Measurements from ENCODE around the gene RARA.

The RARA gene

DNA sequence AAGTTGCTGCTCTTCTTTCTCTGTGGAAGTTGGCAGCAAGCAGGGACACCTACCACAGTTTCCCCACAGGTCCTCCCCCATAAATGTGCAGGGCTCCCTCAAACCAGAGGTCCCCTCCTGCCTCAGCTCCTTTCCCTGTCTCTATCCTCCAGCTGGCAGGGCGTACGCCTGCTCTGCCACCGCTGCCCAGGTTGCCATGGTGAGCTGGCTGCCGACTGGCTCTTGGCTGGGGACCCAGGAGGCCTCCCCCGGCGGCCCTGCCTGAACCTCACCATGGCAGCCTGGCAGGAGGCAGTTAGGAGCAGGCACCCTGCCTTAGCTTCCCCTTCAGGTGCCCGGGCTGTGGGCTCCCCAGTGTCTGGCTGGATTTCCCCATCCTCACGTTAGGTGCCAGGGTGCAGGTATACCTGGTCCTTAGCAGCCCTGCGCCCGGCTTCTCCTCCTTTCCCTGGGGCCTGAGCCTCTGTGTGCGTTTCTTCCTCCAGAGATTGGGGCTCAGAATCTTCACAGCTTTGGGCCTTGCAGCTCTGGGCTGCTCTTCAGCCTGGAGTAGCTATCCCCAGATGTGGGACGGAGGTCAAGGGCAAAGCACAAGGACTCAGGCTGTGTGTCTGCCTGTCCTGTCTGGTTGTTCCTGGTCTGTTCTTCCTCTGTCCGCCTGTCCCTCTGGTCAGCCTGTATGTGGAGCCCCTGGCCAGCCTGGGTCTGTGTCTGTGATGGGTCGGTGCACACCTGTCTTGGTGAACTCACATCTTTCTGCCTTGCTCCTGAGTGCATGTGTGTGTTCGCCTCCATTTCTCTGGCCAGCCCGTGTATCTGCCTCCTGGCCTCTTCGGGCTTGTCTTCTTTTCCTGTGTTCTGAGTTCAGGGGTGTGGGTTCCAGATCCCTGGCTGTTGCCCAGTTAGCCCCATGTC lies 39.8 kb downstream of the RARA start:
- H3K27ac ChIP-seq (ENCODE audit: low read depth, low read length): no peak overlapping the region
- H3K9ac ChIP-seq (ENCODE audit: low read length): no peak overlapping the region
- no peak overlapping the region for H3K4me3 ChIP-seq (ENCODE audit: low read depth, low read length)
- peaks cover 13% of the 10 kb centered on the region; the same call in 1 of the 2 replicates for H3K36me3 ChIP-seq (ENCODE audit: control insufficient read depth, insufficient read depth, low read length)
- H3K9me3 ChIP-seq (ENCODE audit: control insufficient read depth, insufficient read depth, low read depth, low read length): no peaks in the 10 kb centered on the region
- H3K4me1 ChIP-seq (ENCODE audit: control insufficient read depth, insufficient read depth, low read length): peaks cover 68% of the 10 kb centered on the region
- H3K27me3 ChIP-seq (ENCODE audit: control insufficient read depth, insufficient read depth, low read length): peaks cover 62% of the 10 kb centered on the region

DNA sequence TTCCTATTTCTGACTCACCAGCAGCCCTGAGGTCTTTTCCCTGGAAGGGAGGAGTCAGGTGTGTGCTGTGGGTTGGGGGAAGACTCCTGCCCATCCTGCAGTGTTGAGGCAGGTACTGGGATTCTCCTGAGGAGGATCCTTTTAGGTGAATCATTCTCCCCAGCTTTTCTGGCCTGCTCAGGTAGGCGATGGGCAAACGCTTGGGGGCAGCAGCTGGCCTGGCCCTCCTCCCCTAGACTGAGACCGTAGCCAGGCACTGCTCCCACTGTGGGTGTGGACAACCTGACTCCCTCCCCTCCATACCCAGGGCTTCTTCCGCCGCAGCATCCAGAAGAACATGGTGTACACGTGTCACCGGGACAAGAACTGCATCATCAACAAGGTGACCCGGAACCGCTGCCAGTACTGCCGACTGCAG lies 40.5 kb downstream of the RARA start:
- Histone ChIP-seq H3K4me1 (ENCODE audit: control insufficient read depth, insufficient read depth, low read length) (peaks cover 62% of the 10 kb centered on the region), H3K27me3 (ENCODE audit: control insufficient read depth, insufficient read depth, low read length) (peaks cover 55% of the 10 kb centered on the region), H3K9ac (ENCODE audit: low read length) (no peak overlapping the region), H3K36me3 (ENCODE audit: control insufficient read depth, insufficient read depth, low read length) (peaks cover 13% of the 10 kb centered on the region; the same call in 1 of the 2 replicates), H3K27ac (ENCODE audit: low read depth, low read length) (no peak overlapping the region), H3K4me3 (ENCODE audit: low read depth, low read length) (no peak overlapping the region), H3K9me3 (ENCODE audit: control insufficient read depth, insufficient read depth, low read depth, low read length) (no peaks in the 10 kb centered on the region)

DNA sequence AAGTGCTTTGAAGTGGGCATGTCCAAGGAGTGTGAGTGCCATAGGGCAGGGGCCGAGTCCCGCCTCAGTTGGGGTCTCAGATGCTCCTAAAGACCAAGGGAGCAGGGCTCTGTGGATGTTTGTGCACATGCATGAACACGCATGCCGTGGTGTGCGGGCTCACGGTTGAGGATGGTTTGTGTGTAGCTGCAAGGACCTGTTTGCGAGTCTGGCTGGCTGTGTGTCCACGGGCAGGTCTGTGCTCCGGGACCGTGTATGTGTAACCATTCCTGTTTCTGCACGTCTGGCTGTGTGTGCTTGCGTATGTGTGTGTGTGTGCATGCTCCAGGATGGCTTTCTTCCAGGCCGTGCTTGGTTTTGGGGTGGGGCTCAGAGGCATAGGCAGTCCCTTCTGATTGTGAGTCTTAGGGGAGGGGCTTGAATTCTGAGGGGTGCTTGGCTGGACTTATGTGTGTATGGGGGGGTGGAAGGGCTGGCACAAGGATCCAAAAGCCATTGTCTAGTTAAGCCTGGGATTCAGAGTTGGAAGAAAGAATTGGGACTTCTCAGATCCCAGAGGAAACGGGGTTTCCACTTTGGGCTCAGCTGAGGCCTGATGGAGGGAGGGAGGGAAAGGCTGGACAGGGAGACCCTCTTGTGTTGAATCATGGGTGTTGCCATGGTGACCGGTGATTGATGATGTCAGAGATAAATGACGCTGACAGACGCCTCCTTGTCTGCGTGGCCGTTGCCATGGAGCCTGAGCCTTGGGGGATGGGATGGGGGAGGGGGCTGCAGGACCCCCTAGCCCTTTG lies 41.1 kb downstream of the RARA start:
- Histone ChIP-seq H3K9ac (ENCODE audit: low read length) (no peak overlapping the region), H3K4me3 (ENCODE audit: low read depth, low read length) (no peak overlapping the region), H3K27ac (ENCODE audit: low read depth, low read length) (no peak overlapping the region), H3K9me3 (ENCODE audit: control insufficient read depth, insufficient read depth, low read depth, low read length) (no peaks in the 10 kb centered on the region), H3K36me3 (ENCODE audit: control insufficient read depth, insufficient read depth, low read length) (peaks cover 13% of the 10 kb centered on the region; the same call in 1 of the 2 replicates), H3K27me3 (ENCODE audit: control insufficient read depth, insufficient read depth, low read length) (peaks cover 49% of the 10 kb centered on the region), H3K4me1 (ENCODE audit: control insufficient read depth, insufficient read depth, low read length) (peaks cover 56% of the 10 kb centered on the region)

DNA sequence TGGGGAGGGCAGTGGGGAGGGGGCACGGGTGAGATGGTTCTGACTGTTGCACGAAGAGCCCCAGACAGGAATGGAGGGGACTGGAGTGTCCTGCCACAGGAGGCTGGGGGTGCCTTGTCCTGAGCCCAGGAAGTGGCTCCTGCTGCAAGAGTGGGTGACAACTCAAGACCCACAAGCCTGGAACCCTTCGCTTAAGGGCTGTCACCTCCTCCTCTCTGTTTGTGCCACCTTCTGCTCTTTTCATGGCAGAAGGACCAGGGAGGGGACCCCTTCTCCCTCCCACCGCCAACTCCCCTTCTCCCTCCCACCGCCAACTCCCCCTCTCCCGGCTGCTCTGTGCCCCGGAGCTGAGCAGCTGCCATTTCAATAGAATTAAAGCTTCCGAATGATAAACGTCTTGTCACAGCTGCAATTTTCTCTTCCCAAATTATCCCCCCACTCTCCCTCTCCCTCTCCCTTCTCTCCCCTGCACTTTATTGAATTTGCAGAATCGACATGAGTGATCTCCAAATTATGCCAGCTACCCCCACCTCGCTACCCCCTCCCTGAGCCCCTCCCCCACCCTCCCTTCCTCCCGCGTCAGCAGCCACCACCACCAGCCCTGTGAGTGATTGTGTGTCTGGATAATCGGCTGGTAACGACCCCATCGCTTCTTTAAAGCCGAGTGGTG lies 41.8 kb downstream of the RARA start:
- H3K4me1 ChIP-seq (ENCODE audit: control insufficient read depth, insufficient read depth, low read length): peaks cover 50% of the 10 kb centered on the region
- peak overlapping the region; percentile 45 for H3K9ac ChIP-seq (ENCODE audit: low read length)
- peaks cover 16% of the 10 kb centered on the region; the same call in 1 of the 2 replicates for H3K36me3 ChIP-seq (ENCODE audit: control insufficient read depth, insufficient read depth, low read length)
- peak overlapping the region; percentile 23; the same call in 1 of the 2 replicates for H3K4me3 ChIP-seq (ENCODE audit: low read depth, low read length)
- peaks cover 43% of the 10 kb centered on the region for H3K27me3 ChIP-seq (ENCODE audit: control insufficient read depth, insufficient read depth, low read length)
- no peak overlapping the region for H3K27ac ChIP-seq (ENCODE audit: low read depth, low read length)
- no peaks in the 10 kb centered on the region for H3K9me3 ChIP-seq (ENCODE audit: control insufficient read depth, insufficient read depth, low read depth, low read length)

DNA sequence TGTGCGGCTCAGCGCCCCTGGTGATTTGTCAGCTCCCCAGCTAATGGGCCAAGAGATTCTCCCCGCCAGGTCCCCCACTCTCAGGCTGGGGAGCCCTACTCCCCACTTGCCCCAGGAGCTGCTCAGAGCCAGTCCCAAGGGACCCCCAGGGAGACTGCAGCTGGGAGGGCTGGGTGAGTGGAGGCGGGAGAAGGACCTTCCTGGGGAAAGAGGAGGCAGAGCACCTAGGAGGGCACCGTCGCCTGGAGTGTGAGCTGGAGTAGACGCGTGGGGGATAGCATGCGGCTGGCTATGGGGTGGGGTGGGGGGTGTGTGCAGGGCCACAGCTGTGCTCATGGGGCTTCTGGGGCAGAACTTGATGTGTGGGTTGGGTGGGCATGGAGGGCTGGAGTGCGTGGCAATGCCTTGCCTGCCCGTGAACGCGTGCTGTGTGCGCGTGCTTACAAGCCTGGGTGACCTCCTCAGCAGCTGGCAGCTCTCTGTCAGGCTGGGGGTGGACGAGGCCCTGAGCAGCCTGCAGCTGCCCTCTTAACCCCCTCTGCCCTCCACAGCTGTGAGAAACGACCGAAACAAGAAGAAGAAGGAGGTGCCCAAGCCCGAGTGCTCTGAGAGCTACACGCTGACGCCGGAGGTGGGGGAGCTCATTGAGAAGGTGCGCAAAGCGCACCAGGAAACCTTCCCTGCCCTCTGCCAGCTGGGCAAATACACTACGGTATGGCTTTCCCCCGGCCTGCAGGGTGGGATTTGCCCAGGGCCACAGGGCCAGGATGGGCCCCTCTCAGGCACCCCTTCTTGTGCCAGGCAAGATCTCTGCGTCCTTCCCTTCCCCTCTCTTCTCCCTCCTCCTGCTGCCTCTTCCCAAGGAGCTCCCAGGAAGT lies 42.6 kb downstream of the RARA start:
- peak overlapping the region; percentile 23; the same call in 1 of the 2 replicates for H3K4me3 ChIP-seq (ENCODE audit: low read depth, low read length)
- peak overlapping the region; percentile 45 for H3K9ac ChIP-seq (ENCODE audit: low read length)
- no peak overlapping the region for H3K27ac ChIP-seq (ENCODE audit: low read depth, low read length)
- peaks cover 44% of the 10 kb centered on the region for H3K4me1 ChIP-seq (ENCODE audit: control insufficient read depth, insufficient read depth, low read length)
- peaks cover 43% of the 10 kb centered on the region for H3K27me3 ChIP-seq (ENCODE audit: control insufficient read depth, insufficient read depth, low read length)
- H3K9me3 ChIP-seq (ENCODE audit: control insufficient read depth, insufficient read depth, low read depth, low read length): no peaks in the 10 kb centered on the region
- H3K36me3 ChIP-seq (ENCODE audit: control insufficient read depth, insufficient read depth, low read length): peaks cover 16% of the 10 kb centered on the region; the same call in 1 of the 2 replicates

DNA sequence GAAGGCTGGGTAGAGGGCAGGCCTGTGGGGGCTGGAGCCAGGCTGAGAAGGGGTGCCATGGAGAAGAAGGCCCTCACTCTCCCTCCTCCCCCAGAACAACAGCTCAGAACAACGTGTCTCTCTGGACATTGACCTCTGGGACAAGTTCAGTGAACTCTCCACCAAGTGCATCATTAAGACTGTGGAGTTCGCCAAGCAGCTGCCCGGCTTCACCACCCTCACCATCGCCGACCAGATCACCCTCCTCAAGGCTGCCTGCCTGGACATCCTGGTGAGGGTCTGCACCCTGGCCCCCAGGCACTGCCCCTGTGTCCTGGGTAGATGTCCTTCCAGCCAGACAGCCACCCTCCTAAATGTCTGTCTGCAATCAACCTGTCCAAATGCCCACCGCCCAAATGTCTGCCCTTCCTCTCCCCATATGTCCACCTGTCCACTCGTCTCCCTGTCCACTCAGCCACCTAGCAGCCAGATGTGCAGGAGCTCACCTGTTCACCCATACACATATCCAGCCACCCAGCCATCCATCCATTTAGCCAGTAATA lies 43.3 kb downstream of the RARA start:
- Histone ChIP-seq H3K4me1 (ENCODE audit: control insufficient read depth, insufficient read depth, low read length) (peaks cover 37% of the 10 kb centered on the region), H3K36me3 (ENCODE audit: control insufficient read depth, insufficient read depth, low read length) (peaks cover 16% of the 10 kb centered on the region; the same call in 1 of the 2 replicates), H3K27ac (ENCODE audit: low read depth, low read length) (no peak overlapping the region), H3K9ac (ENCODE audit: low read length) (no peak overlapping the region), H3K4me3 (ENCODE audit: low read depth, low read length) (no peak overlapping the region), H3K27me3 (ENCODE audit: control insufficient read depth, insufficient read depth, low read length) (peaks cover 36% of the 10 kb centered on the region), H3K9me3 (ENCODE audit: control insufficient read depth, insufficient read depth, low read depth, low read length) (no peaks in the 10 kb centered on the region)

DNA sequence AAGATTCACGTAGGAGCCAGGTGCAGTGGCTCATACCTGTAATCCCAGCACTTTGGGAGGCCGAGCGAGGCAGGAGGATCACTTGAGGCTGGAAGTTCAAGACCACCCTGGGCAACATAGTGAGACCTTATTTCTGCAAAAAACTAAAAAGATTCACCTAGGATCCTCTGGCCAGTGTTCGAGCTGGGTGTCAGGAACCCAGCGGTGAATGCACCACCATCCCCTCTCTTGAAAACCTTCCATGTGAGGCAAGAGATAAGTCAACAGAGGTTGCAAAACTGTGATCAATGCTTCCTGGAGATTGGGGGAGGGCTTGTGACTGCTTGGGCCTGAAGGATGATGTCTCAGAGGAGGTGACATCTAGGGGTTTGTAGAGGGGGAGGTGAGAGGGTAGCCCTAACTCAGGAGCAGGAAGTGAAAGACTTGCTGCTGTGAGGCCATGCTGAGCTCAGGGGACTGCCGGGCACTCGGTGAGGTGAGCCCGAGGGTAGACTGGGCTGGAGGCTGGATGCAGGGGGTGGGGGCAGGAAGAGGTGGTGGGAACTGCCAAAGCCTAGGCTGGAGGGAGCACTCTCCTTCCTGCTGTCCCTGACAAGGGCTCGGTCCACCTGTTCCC lies 43.9 kb downstream of the RARA start:
- no peak overlapping the region for H3K27ac ChIP-seq (ENCODE audit: low read depth, low read length)

DNA sequence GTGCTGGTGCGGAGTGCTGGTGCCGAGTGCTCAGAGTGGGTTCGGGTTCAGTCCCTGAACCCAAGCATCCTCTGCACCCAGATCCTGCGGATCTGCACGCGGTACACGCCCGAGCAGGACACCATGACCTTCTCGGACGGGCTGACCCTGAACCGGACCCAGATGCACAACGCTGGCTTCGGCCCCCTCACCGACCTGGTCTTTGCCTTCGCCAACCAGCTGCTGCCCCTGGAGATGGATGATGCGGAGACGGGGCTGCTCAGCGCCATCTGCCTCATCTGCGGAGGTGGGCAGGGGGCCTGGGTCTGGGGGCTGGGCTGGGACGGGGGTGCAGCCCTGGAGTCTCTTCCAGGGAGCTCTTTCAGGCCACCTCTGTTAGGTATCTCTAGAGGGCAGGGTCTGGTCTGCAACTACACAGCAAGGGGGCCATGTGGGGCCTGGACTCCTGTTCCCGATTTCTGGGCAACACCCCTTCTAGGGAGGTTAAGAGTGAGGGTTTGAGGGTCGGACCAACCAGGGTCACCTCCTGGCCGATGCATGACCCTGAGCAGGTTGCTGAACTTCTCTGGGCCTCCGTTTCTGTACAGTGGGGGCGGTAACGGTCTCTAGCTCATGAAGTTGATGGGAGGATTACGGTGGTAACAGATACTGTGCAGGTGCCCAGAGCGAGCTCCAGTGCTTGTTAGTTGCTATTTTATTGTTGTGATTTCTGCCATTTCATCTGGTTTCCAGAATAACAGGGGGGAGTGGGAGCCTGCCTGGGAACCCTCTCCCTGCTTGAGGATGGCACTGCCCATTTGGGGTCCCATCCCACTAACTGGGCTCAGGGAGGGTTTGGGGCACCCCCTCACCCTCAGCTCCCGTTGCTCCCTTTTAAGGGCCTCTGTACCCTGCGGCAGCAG lies 45.5 kb downstream of the RARA start:
- no peak overlapping the region for H3K4me3 ChIP-seq (ENCODE audit: low read depth, low read length)
- H3K27me3 ChIP-seq (ENCODE audit: control insufficient read depth, insufficient read depth, low read length): peaks cover 17% of the 10 kb centered on the region
- H3K9ac ChIP-seq (ENCODE audit: low read length): no peak overlapping the region
- no peaks in the 10 kb centered on the region for H3K9me3 ChIP-seq (ENCODE audit: control insufficient read depth, insufficient read depth, low read depth, low read length)
- H3K27ac ChIP-seq (ENCODE audit: low read depth, low read length): no peak overlapping the region
- peaks cover 27% of the 10 kb centered on the region for H3K4me1 ChIP-seq (ENCODE audit: control insufficient read depth, insufficient read depth, low read length)
- peaks cover 16% of the 10 kb centered on the region; the same call in 1 of the 2 replicates for H3K36me3 ChIP-seq (ENCODE audit: control insufficient read depth, insufficient read depth, low read length)

More for the DNA sequence above, 43.9 kb downstream of the RARA start:
- Histone ChIP-seq H3K36me3 (ENCODE audit: control insufficient read depth, insufficient read depth, low read length) (peaks cover 16% of the 10 kb centered on the region; the same call in 1 of the 2 replicates), H3K9me3 (ENCODE audit: control insufficient read depth, insufficient read depth, low read depth, low read length) (no peaks in the 10 kb centered on the region), H3K4me3 (ENCODE audit: low read depth, low read length) (no peak overlapping the region), H3K9ac (ENCODE audit: low read length) (no peak overlapping the region), H3K27me3 (ENCODE audit: control insufficient read depth, insufficient read depth, low read length) (peaks cover 32% of the 10 kb centered on the region), H3K4me1 (ENCODE audit: control insufficient read depth, insufficient read depth, low read length) (peaks cover 33% of the 10 kb centered on the region)
